ENCODE results near the gene LGALS8.

DNA sequence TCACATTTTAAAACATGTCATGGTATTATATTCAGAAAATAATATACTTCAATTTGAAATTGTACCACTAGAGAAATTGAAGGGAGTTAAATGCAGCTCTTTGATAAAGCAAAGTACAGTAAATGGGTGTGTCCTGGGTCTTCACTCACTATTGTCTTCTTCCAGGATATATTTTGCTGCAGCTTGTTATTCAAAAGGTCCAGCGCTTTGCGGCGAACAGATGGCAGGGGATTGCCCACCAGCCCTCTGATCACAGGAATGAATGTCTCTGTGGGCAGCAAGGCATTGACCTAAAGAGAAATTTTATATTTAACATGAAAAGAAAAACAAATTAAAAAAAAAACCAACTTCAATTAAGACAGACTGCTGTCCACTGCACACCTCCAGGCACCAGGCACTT is 35.1 kb downstream of the LGALS8 start:
- no peak for TF ChIP-seq POLR2A (IDR thresholded peaks at IDR 0.05)
- TF ChIP-seq, protein P1, sequence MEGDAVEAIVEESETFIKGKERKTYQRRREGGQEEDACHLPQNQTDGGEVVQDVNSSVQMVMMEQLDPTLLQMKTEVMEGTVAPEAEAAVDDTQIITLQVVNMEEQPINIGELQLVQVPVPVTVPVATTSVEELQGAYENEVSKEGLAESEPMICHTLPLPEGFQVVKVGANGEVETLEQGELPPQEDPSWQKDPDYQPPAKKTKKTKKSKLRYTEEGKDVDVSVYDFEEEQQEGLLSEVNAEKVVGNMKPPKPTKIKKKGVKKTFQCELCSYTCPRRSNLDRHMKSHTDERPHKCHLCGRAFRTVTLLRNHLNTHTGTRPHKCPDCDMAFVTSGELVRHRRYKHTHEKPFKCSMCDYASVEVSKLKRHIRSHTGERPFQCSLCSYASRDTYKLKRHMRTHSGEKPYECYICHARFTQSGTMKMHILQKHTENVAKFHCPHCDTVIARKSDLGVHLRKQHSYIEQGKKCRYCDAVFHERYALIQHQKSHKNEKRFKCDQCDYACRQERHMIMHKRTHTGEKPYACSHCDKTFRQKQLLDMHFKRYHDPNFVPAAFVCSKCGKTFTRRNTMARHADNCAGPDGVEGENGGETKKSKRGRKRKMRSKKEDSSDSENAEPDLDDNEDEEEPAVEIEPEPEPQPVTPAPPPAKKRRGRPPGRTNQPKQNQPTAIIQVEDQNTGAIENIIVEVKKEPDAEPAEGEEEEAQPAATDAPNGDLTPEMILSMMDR (IDR thresholded peaks at IDR 0.05): no peak
- no peak for TF ChIP-seq EP300 (IDR thresholded peaks at IDR 0.05)
